Mesothelial cell of epicardium (in vitro differentiated cells): ENCODE measurements around the gene SEC24D. TPM values are rescaled to one million over a fixed set of nuclear protein-coding genes. Genes with fewer than 3 reads are reported as not detected.

Experiments
- DNase-seq, 2 experiments: peaks; one replicate each; pipeline ENCODE4 v3.0.0; 2021; ENCODE audit warnings: low spot score in 2 of 2; ENCODE audit not compliant: unreplicated experiment in 2 of 2
- H3K27ac Mint-ChIP-seq: 2 replicates; pipeline ENCODE4 v1.8.0; 2021; ENCODE audit warnings: mixed read lengths
- H3K27me3 Mint-ChIP-seq: 2 replicates; pipeline ENCODE4 v1.8.0; 2021; ENCODE audit warnings: low read depth, mixed read lengths
- H3K36me3 Mint-ChIP-seq: 2 replicates; pipeline ENCODE4 v1.8.0; 2021; ENCODE audit warnings: mixed read lengths
- H3K4me1 Mint-ChIP-seq: 2 replicates; pipeline ENCODE4 v1.8.0; 2021; ENCODE audit warnings: mixed read lengths
- H3K4me3 Mint-ChIP-seq: 2 replicates; pipeline ENCODE4 v1.8.0; 2021; ENCODE audit warnings: mild to moderate bottlenecking, moderate library complexity, mixed read lengths
- H3K9me3 Mint-ChIP-seq: 2 replicates; pipeline ENCODE4 v1.8.0; 2021; ENCODE audit warnings: mixed read lengths
- CTCF ChIP-seq: fragments of 200-600 bp; sonication (generic); IDR thresholded peaks from one replicate; pipeline ENCODE4 v1.5.0; 2021; ENCODE audit warnings: antibody characterized with exemption; ENCODE audit not compliant: unreplicated experiment
- total RNA-seq: library from RNA; stranded (reverse); gene quantifications from 3 replicates; pipeline ENCODE4 v1.2.1, GENCODE V29; 2021

The SEC24D gene
- total RNA-seq, 1 donor from 2014 or later: 87.6 TPM

GRCh38 chr4:118839221-118839927 is 3.4 kb upstream of the SEC24D start:
- no peak for TF ChIP-seq CTCF
- Mint-ChIP-seq H3K27me3 (no peaks in the 10 kb centered on the region), H3K36me3 (no peaks in the 10 kb centered on the region), H3K4me1 (peaks cover 18% of the 10 kb centered on the region), H3K9me3 (no peaks in the 10 kb centered on the region), H3K4me3 (no peak overlapping the region), H3K27ac (no peak overlapping the region)
- no peak for DNase-seq

GRCh38 chr4:118837121-118837507 is 1.2 kb upstream of the SEC24D start:
- Mint-ChIP-seq H3K27me3 (no peaks in the 10 kb centered on the region), H3K9me3 (no peaks in the 10 kb centered on the region), H3K4me3 (peak overlapping the region; percentile 95), H3K36me3 (peaks cover 7% of the 10 kb centered on the region), H3K27ac (no peak overlapping the region), H3K4me1 (peaks cover 24% of the 10 kb centered on the region)
- no peak for TF ChIP-seq CTCF
- no peak for DNase-seq

GRCh38 chr4:118836301-118837120 is 585 bp upstream of the SEC24D start:
- peaks cover 18% of the 10 kb centered on the region for H3K4me1 Mint-ChIP-seq
- TF ChIP-seq CTCF: peak; percentile 39
- peak overlapping the region; percentile 98 for H3K27ac Mint-ChIP-seq
- no peaks in the 10 kb centered on the region for H3K27me3 Mint-ChIP-seq
- peaks cover 10% of the 10 kb centered on the region for H3K36me3 Mint-ChIP-seq
- no peaks in the 10 kb centered on the region for H3K9me3 Mint-ChIP-seq
- peak overlapping the region; percentile 95 for H3K4me3 Mint-ChIP-seq
- DNase-seq: peak in 1 of 2 experiments; percentile 49

- no peaks in the 10 kb centered on the region for H3K27me3 Mint-ChIP-seq
- no peaks in the 10 kb centered on the region for H3K9me3 Mint-ChIP-seq
- peak in 1 of 2 experiments; percentile 54 for DNase-seq
- H3K36me3 Mint-ChIP-seq: peaks cover 16% of the 10 kb centered on the region
- H3K27ac Mint-ChIP-seq: peak overlapping the region; percentile 99
- H3K4me1 Mint-ChIP-seq: peaks cover 14% of the 10 kb centered on the region
- peak overlapping the region; percentile 95 for H3K4me3 Mint-ChIP-seq
- TF ChIP-seq CTCF: no peak
These were observed 861 bp downstream of the SEC24D start for GRCh38 chr4:118834960-118835569.

GRCh38 chr4:118834070-118834469 is 1.9 kb downstream of the SEC24D start:
- Mint-ChIP-seq H3K4me3 (peak overlapping the region; percentile 95), H3K27ac (peak overlapping the region; percentile 56), H3K27me3 (no peaks in the 10 kb centered on the region), H3K9me3 (no peaks in the 10 kb centered on the region), H3K36me3 (peaks cover 21% of the 10 kb centered on the region), H3K4me1 (peaks cover 14% of the 10 kb centered on the region)
- no peak for TF ChIP-seq CTCF
- no peak for DNase-seq
